ENCODE data around the gene WDR6. TPM values are rescaled to one million over a fixed set of nuclear protein-coding genes. Genes with fewer than 3 reads are reported as not detected.

Gene WDR6
- total and polyA plus RNA-seq, 2 experiments from 2014 or later: 76.5 to 156 TPM

GRCh38 chr3:48982686-48983085 lies 24.5 kb upstream of the WDR6 start:
- peaks cover 26% of the 10 kb centered on the region for H3K36me3 ChIP-seq (ENCODE audit: insufficient read depth)
- H3K4me3 Mint-ChIP-seq: no peak overlapping the region
- peaks cover 19% of the 10 kb centered on the region for H3K27me3 Mint-ChIP-seq (ENCODE audit: insufficient read depth, low read depth, poor library complexity)
- peaks cover 70% of the 10 kb centered on the region for H3K36me3 Mint-ChIP-seq (ENCODE audit: low read depth)
- H3K4me3 ChIP-seq: no peak overlapping the region
- H3K27me3 ChIP-seq (ENCODE audit: insufficient read depth): no peaks in the 10 kb centered on the region
- H3K27ac ChIP-seq (ENCODE audit: low read depth): no peak overlapping the region
- H3K4me2 ChIP-seq: no peak overlapping the region
- no peak overlapping the region for H3K27ac Mint-ChIP-seq
- H3K9me2 ChIP-seq (ENCODE audit: insufficient read depth): no peaks in the 10 kb centered on the region
- no peaks in the 10 kb centered on the region for H3K9me3 Mint-ChIP-seq
- ATAC-seq: no peak
- no peak for DNase-seq (ENCODE audit: low spot score)
- no peak overlapping the region for H2AFZ ChIP-seq
- H3K4me1 ChIP-seq (ENCODE audit: insufficient read depth): no peaks in the 10 kb centered on the region
- TF ChIP-seq ZNF114 (CRISPR knock-in tag; IDR thresholded peaks at IDR 0.05): no peak
- TF ChIP-seq REST (IDR thresholded peaks at IDR 0.05; ENCODE audit: unreplicated experiment): no peak
- TF ChIP-seq STAT1 (IDR thresholded peaks at IDR 0.05; ENCODE audit: unreplicated experiment): no peak
- TF ChIP-seq EZH2phosphoT487 (IDR thresholded peaks at IDR 0.05; ENCODE audit: unreplicated experiment): no peak
- TF ChIP-seq ETS1 (IDR thresholded peaks at IDR 0.05): no peak
- no peak for TF ChIP-seq EZH2 (IDR thresholded peaks at IDR 0.05; ENCODE audit: low read depth, unreplicated experiment)
- TF ChIP-seq CREB1 (CRISPR knock-in tag; IDR thresholded peaks at IDR 0.05; ENCODE audit: low read depth): no peak
- no peak for TF ChIP-seq ZNF462 (CRISPR knock-in tag; IDR thresholded peaks at IDR 0.05)
- no peak for TF ChIP-seq CTCF (conservative IDR thresholded peaks at IDR 0.05; ENCODE audit: low read depth in 2 of 2)
- TF ChIP-seq JUNB (IDR thresholded peaks at IDR 0.05; ENCODE audit: unreplicated experiment): no peak
- no peak for TF ChIP-seq NANOG (IDR thresholded peaks at IDR 0.05; ENCODE audit: borderline replicate concordance)
- no peak for TF ChIP-seq ZNF331 (CRISPR knock-in tag; IDR thresholded peaks at IDR 0.05; ENCODE audit: low read depth)
- TF ChIP-seq POLR2AphosphoS5 (IDR thresholded peaks at IDR 0.05; ENCODE audit: low read depth): no peak
- no peaks in the 10 kb centered on the region; the same call in 1 of the 3 replicates for H3K4me1 Mint-ChIP-seq
- H3F3A ChIP-seq (replicated peaks; ENCODE audit: low read depth): 0 out of 2 replicates have a peak, but pooled peaks cover 15% of the 10 kb centered on the region
- H4K20me1 ChIP-seq (replicated peaks; ENCODE audit: insufficient read depth): peaks cover 28% of the 10 kb centered on the region
- no peaks in the 10 kb centered on the region; the same call in 1 of the 2 replicates for H3K79me2 ChIP-seq (replicated peaks; ENCODE audit: insufficient read depth)
